Gastrocnemius medialis (tissue), 4 donors: ENCODE data around the gene ZNF236.

Experiments used
- CTCF ChIP-seq, 5 experiments: fragments of 450-650 bp in 3 of 5; fragments of 200-600 bp in 2 of 5; sonication (generic) in 2 of 5; IDR thresholded peaks in 4 of 5; conservative IDR thresholded peaks in 1 of 5; 1 replicate in 4 of 5; 2 replicates in 1 of 5; pipeline ENCODE4 v1.5.1; 2016 to 2019; ENCODE audit warnings: antibody characterized with exemption in 5 of 5, mild to moderate bottlenecking in 3 of 5, moderate library complexity in 3 of 5
- POLR2A ChIP-seq, 2 donors: fragments of 450-650 bp; IDR thresholded peaks; one replicate each; pipeline ENCODE4 v1.6.1; 2017; ENCODE audit warnings: antibody characterized with exemption in 2 of 2, mild to moderate bottlenecking in 2 of 2, moderate library complexity in 2 of 2

GRCh38 chr18:76955524-76956170 lies 133.3 kb downstream of the ZNF236 start:
- TF ChIP-seq CTCF (IDR thresholded peaks at IDR 0.05 in 4 of 5, conservative IDR thresholded peaks at IDR 0.05 in 1 of 5) (no peak), POLR2A (IDR thresholded peaks at IDR 0.05) (no peak)
